NCI-H748 (cell line): Measurements from ENCODE around the gene LRRC45.
"Not testable (repeated sequence)": the region's sequence is repeated elsewhere in the genome, so short reads cannot be mapped to it uniquely, and the experiment has no call there.

Source experiments
- DNase-seq: peaks from one replicate; lab custom pipeline; 2025; ENCODE audit not compliant: unreplicated experiment; lab: John Stamatoyannopoulos, UW

Gene LRRC45

GRCh38 chr17:82022981-82023446 lies at the start of gene LRRC45:
Gene LRRC45 (plus strand): TSS chr17:82023305. CDS start chr17:82023644, 339 bp downstream.
- peak; percentile 100 for DNase-seq

- no peak for DNase-seq
Measured at GRCh38 chr17:81973432-81973831, 49.7 kb upstream of the LRRC45 start.

GRCh38 chr17:81976332-81977210 lies 46.5 kb upstream of the LRRC45 start:
- DNase-seq: peak; percentile 69

GRCh38 chr17:81977211-81977808 lies 45.8 kb upstream of the LRRC45 start, which contains the start of gene ASPSCR1:
Gene ASPSCR1 (plus strand): TSS chr17:81977629. CDS start chr17:81977647, 18 bp downstream.
- DNase-seq: peak; percentile 90

- DNase-seq: no peak
Measured at GRCh38 chr17:81978524-81979298, 44.4 kb upstream of the LRRC45 start.

- DNase-seq: no peak
Measured at GRCh38 chr17:81980122-81980521, 43.0 kb upstream of the LRRC45 start.

- DNase-seq: no peak
Measured at GRCh38 chr17:81980707-81981343, 42.3 kb upstream of the LRRC45 start.

- DNase-seq: not testable (repeated sequence)
Measured at GRCh38 chr17:81981511-81981910, 41.6 kb upstream of the LRRC45 start.

- DNase-seq: no peak
Measured at GRCh38 chr17:81983011-81983638, 40.0 kb upstream of the LRRC45 start.

GRCh38 chr17:81983639-81984373 lies 39.3 kb upstream of the LRRC45 start:
- DNase-seq: no peak

GRCh38 chr17:81984773-81985410 lies 38.2 kb upstream of the LRRC45 start:
- DNase-seq: no peak

GRCh38 chr17:81986606-81987005 lies 36.5 kb upstream of the LRRC45 start:
- no peak for DNase-seq

GRCh38 chr17:81987161-81987770 lies 35.8 kb upstream of the LRRC45 start:
- no peak for DNase-seq

- DNase-seq: no peak
Measured at GRCh38 chr17:81990836-81991683, 32.0 kb upstream of the LRRC45 start.

GRCh38 chr17:81991684-81992305 lies 31.3 kb upstream of the LRRC45 start:
- DNase-seq: no peak

GRCh38 chr17:81992306-81993102 lies 30.6 kb upstream of the LRRC45 start:
- DNase-seq: no peak
